Activated T-cell treated with anti-CD3 and anti-CD28 coated beads, Interleukin-2, amount 50 U/mL, for 48 hours (primary cell): Measurements from ENCODE around the gene ERICH4.
"Not testable (repeated sequence)": the region's sequence is repeated elsewhere in the genome, so short reads cannot be mapped to it uniquely, and the experiment has no call there.

Experiments
- DNase-seq, 2 experiments: peaks; one replicate each; pipeline ENCODE4 v3.0.0-alpha.2; 2020

Gene ERICH4

DNA sequence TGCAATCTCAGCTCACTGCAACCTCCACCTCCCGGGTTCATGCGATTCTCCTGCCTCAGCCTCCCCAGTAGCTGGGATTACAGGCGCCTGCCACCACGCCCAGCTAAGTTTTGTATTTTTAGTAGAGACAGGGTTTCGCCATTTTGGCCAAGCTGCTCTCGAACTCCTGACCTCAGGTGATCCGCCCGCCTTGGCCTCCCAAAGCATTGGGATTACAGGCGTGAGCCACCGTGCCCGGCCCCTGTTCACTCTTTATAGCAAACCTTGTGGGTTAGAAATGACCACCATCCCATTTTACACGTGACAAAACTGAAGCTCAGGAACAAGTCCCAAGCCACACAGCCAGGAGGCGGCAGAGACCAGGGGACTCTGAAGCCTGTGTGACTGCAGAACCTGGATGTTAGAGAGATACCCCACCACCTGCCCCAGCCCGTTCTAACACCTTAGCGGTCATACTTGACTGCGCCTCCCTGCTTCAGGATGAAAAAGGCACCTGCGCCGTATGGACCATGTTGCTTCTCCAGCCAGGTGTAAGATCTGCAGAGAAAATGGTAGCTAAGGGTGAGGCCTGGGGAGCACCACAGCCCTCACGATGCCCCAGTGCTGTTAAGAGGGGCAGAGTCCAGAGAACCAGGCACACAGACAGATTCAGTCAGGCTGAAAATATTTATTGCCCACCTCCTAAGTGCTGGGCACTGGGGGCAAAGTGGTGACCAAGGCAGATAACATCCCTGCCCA, 6.9 kb upstream of the ERICH4 start:
- no peak for DNase-seq

DNA sequence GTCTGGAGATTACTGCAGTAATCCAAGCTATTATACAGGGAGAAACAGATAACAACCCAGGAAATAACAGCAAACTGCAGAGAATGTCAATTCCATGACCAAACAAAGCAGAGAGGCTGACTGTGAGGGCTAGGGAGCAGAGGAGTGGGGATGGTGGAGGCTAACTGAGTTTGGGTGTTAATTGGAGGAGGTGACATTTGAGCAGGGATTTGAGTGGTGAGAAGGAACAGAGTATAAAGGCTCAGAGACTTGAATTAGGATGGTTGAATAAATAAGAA, 6.3 kb upstream of the ERICH4 start:
- no peak for DNase-seq

- DNase-seq: no peak
Observed at GRCh38 chr19:41437944-41438574, 4.9 kb upstream of the ERICH4 start.

- DNase-seq: peak; percentile 96 to 97
Observed at GRCh38 chr19:41439441-41440222, 3.3 kb upstream of the ERICH4 start, which contains the start of gene DMAC2. DMAC2 (minus strand) TSS chr19:41439912; CDS start chr19:41439899, 13 bp downstream.

DNA sequence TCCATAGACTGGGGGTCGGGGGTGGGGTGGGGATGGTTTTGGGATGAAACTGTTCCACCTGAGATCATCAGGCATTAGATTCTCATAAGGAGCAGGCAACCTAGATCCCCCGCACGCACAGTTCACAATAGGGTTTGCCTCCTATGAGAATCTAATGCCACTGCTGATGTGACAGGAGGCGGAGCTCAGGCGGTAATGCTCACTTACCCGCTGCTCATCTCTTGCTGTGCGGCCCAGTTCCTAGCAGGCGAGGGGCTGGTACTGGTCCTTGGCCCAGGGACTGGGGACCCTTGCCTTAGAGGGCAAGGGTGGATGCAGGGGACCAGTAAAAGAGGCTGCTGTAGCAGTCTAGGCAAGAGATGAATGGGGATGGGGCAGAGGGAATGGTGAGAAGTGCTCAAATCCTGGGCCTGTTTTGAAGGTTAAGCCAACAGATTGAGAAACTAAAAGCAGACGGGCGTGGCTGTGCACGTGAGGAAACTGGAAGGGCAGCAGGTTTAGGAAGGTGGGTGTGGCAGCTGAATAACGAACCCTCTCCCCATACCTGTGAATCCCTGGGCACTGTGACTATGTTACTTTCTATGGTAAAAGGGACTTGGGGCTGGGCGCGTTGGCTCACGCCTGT, 1.5 kb upstream of the ERICH4 start:
- DNase-seq: peak in 1 of 2 experiments; percentile 13

- DNase-seq: peak; percentile 10 to 12
Observed at GRCh38 chr19:41443813-41444455, 978 bp downstream of the ERICH4 start.

DNA sequence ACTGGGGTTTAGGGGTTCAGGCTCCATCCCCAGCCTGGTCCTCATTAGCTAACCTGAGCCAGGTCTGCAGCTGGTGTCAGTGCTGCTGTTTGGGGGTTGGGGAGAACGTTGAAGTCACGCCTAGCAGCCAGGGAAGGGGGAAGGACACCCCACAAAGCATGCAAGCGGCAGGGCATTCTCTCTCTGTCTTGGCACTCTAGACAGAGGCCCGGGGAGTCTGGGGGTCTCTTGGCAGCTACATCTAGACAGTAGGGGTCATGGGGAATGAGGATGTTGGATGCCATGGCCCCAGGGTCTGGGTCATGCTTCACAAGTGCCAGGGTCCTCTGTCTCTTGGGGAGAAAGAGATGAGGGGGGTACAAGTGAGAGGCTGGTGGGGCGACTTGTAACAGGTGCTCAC, 2.6 kb downstream of the ERICH4 start:
- DNase-seq: peak; percentile 8 to 9

GRCh38 chr19:41447732-41448332, 4.9 kb downstream of the ERICH4 start:
- peak in 1 of 2 experiments; percentile 13 for DNase-seq

DNA sequence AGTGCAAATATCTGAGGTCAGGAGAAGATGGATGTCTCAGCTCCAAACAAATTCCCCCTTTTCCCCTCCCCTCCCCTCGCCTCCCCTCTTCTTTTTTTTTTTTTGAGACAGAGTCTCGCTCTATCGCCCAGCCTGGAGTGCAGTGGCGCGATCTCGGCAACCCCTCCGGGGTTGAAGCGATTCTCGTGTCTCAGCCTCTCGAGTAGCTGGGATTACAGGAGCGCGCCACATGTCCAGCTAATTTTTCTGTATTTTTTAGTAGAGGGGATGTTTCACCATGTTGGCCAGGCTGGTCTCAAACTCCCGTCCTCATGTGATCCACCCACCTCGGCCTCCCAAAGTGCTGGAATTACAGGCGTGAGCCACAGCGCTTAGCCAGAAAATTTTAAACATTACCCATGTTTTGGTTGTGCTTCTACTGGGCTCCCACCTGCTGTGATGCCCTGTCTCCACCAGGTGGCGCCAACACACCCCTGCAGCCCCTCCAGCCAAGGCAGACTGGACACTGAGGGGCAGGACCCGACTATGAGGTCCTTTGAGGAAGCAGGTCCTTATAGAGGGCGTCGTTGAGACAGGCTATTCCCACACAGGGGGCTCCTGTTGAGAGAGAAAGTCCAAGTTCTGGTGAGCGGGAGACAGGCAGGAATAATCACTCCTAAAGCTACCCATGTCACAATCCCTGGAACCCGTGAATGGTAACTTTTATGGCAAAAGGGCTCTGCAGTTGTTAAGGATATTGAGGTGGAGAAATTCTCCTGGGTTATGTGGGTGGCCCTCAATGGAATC, 6.3 kb downstream of the ERICH4 start:
- peak; percentile 86 for DNase-seq

DNA sequence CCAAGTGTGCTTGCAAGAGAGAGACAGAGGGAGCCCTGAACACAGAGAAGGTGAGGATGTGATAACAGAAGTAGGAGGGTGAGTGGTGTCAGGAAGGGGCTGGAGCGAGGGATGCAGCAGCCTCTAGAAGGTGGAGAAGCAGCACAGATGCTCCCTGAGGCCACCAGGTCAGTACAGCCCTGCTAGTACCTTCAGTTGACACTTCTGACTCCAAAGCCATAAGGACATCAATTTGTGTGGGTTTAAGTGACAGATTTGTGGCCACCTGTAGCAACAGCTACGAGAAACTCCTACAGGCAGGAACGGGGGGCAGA, 6.9 kb downstream of the ERICH4 start:
- no peak for DNase-seq

DNA sequence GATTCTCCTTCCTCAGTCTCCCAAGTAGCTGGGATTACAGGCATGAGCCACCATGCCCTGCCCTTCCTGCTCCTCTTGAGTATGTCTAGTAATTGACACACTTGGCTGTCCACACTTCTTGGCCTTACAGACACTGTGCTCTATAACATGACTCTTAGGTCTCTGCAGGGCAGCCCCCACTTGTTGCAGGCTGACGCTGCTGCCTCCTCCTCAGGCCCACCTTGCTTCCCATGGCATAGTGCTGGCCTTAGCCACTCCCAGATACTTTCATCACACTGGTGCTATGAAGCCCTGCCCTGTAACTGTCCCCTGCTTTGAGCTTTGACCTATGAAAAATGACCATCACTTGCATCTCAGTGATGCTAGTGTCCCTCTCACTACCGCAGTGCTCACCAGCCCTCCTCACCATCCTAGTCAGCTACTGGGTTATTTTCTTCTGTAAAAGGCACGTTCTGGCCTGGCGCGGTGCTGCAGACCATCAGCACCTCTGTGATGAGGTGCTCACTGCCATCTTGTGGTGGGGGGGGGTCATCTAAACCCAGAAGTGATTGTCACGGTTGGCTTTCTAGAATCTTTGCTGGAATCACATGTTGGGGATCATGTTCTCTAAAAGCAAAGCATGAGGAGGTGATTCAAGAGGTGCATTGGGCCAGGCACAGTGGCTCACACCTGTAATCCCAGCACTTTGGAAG, 9.8 kb downstream of the ERICH4 start:
- no peak for DNase-seq

DNA sequence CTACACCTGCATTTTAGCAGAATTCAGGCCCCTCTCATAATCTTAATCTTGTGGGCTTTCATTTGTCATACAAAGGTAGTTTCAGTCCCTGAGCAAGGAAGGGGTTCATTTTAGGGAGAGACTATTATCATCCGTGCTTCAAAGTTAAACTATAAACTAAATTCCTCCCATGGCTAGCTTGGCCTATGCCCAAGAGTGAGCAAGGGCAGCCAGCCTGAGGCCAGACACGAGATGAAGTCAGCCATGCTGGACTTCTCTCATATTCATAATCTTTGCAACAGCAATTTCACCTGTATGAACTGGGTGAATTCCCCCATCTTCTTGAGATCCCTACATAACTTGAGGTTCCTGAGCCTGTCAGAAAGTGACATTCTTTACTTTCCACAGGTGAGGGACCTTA, 13.0 kb downstream of the ERICH4 start:
- no peak for DNase-seq

DNA sequence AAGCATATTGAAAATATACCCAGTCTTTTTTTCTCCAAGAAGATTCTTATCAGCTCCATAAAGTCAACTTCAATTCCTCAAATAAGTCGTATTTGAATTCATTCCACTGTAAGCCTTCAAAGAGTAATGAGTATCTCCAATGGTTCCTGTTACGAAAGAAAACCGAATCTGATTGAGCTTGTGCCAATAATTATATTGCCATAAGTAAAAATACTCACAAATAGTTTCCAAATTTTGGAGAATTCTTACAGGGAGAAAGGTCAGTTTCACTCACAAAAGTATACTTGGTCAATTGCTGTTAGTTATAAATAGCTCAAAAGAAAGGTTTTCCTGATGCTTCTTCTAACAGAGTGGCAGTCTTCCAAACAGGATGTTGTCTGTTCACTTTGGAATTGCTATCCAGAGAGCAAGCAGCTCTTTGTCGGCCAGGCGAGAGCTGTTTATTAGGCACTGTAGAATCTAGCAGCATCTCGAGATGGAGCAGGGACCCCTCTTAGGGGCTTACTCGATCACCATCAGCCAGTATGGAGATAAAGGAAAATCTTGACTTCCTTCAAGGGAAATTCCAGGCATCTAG, 13.5 kb downstream of the ERICH4 start:
- no peak for DNase-seq

DNA sequence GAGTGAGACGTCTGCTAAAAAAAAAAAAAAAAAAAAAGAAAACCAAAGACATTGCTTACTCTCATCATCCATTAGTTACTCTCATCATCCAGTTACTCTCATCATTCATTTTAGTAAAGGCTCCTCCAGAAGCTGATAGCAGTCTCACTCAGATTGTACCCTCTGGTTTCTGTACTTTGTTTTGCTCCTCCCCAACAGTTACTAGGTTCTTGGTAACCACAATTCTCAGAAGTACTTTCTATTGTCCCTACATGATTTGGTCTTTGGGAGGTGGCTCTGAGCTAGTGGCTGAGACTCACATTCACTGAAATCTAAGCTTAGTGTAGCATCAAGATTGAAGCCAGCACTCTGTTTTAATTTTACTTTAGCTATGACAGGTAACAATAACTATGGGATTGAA, 14.3 kb downstream of the ERICH4 start:
- DNase-seq: no peak

DNA sequence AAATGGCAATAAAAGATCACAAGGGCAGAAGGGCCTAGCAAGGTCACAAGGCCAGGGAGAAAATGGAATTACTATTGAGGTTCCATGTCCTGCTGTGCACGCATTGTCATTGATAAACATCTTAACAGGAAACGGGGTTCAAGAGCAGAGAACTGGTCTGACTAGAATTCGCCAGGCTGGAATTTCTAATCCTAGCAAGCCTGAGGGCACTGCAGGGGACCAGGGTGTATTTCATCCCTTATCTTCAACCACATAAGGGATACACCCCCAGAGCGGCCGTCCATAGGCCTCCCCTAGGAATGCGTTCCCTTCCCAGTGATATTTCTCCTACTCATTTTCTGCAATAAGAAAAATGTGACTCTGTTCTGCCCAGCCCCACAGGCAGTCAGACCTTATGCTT, 19.5 kb downstream of the ERICH4 start:
- DNase-seq: no peak

DNA sequence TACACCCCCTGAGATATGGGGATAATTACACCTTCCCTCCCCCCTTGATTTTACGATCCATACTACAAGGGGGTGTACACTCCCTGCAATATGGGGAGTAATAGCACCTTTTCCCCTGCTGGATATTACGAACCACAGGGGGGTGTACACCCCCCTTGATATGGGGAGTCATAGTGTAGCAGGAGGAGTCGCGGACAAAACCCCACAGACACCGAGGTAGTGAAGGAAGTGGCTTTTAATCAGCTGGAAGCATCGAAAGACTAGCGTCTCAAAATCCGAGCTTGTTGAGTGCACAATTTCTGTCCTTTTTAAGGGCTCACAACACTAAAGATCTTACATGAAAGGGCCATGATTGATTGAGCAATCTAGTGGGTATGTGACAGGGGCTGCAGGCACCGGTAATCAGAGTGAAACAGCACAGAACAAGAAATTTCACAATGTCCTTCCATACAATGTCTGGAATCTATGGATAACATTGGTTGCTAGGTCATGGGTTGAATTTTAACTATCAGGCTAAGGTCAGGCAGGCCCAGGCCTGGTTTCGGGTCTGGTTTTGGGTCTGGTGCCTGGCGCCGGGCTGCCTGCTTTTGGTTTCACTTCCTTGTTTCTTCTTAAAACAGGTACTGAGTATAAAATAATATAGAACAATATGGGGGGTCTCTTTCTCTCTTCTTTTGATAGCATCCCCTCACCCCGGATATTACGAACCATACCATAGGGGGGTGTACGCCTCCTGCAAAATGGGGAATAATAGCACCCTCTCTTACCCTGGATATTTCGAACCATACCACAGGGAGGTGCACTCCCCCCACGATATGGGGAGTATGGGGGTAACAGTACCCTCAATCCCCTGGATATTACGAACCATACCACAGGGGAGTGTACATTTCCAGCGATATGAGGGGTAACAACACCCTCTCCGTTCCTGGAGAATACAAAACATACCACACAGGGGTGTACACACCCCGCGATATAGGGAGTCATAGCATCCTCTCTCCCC, 20.6 kb downstream of the ERICH4 start:
- DNase-seq: not testable (repeated sequence)

DNA sequence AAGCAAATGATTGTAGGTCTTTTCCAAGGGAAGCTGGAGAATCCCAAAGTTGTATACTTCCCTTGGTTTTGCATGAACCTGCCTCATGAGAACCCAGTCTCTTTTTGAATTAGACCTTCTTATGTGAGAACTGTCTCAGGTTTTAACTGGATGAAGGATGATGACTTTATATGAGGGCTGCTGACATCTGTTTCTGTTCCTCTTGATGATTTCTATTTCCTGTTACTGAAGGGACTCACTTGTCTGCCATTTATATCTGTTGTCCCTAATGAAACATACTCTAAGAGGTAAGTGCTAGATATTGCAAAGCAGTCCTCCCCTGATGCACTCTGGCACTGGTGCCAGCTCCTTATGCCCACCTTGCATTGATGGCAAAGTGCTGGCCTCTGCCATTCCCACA, 33.6 kb downstream of the ERICH4 start:
- no peak for DNase-seq

- no peak for DNase-seq
Observed at GRCh38 chr19:41478171-41478570, 35.2 kb downstream of the ERICH4 start.
